ENCODE results near the gene MIPEP.

DNA sequence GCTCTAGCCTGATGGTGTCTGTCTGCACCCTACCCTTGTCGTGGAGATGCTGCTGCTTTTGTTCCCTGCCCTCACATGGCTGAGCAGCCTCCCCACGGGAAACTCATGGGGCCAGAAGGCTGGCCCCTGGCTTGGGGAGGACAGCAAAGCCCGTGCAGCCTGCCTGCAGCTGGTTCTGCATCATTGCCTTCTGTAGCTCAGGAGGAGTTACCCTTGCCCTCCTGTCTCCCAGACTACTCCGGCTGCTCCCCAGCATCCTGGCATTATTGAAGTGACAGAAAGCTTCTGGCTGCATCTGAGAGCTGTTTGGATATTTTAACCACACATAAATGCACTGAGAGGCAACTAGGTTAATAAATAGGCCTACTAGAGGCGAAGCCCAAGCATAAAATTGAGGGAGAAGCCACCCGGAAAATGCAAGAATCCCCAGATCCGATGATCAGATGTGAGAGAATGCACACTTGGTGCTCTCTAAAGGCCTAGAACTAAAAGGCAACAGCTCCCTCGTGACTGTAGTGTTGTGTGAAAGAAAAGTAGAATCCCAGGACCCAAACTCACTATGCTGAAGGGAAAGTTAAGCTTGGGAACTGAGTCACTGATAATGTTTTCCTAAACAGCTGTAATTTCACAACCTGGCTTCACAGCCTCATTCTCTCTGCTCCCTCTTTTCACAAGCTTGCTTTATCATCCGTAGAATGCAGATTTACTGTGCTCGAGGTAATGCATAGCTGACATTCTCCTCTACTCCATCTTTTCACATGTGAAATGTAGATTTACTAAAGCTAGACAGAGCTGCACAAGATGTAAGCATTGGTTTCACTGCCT lies 208.1 kb downstream of the MIPEP start:
- TF ChIP-seq ZNF121 (CRISPR knock-in tag; conservative IDR thresholded peaks at IDR 0.05) (no peak), BHLHE40 (IDR thresholded peaks at IDR 0.05; ENCODE audit: low read length) (no peak), ZNF3 (CRISPR knock-in tag; IDR thresholded peaks at IDR 0.05) (no peak), MXI1 (IDR thresholded peaks at IDR 0.05; ENCODE audit: low read depth, low read length) (no peak), CAMTA2 (CRISPR knock-in tag; conservative IDR thresholded peaks at IDR 0.05) (no peak), EP300 (IDR thresholded peaks at IDR 0.05; ENCODE audit: low read length) (no peak), NBN (IDR thresholded peaks at IDR 0.05; ENCODE audit: low read depth) (no peak)
- TF ChIP-seq, protein P1, sequence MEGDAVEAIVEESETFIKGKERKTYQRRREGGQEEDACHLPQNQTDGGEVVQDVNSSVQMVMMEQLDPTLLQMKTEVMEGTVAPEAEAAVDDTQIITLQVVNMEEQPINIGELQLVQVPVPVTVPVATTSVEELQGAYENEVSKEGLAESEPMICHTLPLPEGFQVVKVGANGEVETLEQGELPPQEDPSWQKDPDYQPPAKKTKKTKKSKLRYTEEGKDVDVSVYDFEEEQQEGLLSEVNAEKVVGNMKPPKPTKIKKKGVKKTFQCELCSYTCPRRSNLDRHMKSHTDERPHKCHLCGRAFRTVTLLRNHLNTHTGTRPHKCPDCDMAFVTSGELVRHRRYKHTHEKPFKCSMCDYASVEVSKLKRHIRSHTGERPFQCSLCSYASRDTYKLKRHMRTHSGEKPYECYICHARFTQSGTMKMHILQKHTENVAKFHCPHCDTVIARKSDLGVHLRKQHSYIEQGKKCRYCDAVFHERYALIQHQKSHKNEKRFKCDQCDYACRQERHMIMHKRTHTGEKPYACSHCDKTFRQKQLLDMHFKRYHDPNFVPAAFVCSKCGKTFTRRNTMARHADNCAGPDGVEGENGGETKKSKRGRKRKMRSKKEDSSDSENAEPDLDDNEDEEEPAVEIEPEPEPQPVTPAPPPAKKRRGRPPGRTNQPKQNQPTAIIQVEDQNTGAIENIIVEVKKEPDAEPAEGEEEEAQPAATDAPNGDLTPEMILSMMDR (IDR thresholded peaks at IDR 0.05 in 2 of 3, conservative IDR thresholded peaks at IDR 0.05 in 1 of 3; ENCODE audit: insufficient read depth in 2 of 3, low read depth in 1 of 3, low read length in 3 of 3) = no peak
- TF ChIP-seq, protein P2, sequence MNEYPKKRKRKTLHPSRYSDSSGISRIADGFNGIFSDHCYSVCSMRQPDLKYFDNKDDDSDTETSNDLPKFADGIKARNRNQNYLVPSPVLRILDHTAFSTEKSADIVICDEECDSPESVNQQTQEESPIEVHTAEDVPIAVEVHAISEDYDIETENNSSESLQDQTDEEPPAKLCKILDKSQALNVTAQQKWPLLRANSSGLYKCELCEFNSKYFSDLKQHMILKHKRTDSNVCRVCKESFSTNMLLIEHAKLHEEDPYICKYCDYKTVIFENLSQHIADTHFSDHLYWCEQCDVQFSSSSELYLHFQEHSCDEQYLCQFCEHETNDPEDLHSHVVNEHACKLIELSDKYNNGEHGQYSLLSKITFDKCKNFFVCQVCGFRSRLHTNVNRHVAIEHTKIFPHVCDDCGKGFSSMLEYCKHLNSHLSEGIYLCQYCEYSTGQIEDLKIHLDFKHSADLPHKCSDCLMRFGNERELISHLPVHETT (CRISPR knock-in tag; conservative IDR thresholded peaks at IDR 0.05 in 1 of 2, IDR thresholded peaks at IDR 0.05 in 1 of 2) = no peak
- TF ChIP-seq, protein P3, sequence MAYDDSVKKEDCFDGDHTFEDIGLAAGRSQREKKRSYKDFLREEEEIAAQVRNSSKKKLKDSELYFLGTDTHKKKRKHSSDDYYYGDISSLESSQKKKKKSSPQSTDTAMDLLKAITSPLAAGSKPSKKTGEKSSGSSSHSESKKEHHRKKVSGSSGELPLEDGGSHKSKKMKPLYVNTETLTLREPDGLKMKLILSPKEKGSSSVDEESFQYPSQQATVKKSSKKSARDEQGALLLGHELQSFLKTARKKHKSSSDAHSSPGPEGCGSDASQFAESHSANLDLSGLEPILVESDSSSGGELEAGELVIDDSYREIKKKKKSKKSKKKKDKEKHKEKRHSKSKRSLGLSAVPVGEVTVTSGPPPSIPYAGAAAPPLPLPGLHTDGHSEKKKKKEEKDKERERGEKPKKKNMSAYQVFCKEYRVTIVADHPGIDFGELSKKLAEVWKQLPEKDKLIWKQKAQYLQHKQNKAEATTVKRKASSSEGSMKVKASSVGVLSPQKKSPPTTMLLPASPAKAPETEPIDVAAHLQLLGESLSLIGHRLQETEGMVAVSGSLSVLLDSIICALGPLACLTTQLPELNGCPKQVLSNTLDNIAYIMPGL (CRISPR knock-in tag; IDR thresholded peaks at IDR 0.05) = no peak
- TF ChIP-seq, protein P4, sequence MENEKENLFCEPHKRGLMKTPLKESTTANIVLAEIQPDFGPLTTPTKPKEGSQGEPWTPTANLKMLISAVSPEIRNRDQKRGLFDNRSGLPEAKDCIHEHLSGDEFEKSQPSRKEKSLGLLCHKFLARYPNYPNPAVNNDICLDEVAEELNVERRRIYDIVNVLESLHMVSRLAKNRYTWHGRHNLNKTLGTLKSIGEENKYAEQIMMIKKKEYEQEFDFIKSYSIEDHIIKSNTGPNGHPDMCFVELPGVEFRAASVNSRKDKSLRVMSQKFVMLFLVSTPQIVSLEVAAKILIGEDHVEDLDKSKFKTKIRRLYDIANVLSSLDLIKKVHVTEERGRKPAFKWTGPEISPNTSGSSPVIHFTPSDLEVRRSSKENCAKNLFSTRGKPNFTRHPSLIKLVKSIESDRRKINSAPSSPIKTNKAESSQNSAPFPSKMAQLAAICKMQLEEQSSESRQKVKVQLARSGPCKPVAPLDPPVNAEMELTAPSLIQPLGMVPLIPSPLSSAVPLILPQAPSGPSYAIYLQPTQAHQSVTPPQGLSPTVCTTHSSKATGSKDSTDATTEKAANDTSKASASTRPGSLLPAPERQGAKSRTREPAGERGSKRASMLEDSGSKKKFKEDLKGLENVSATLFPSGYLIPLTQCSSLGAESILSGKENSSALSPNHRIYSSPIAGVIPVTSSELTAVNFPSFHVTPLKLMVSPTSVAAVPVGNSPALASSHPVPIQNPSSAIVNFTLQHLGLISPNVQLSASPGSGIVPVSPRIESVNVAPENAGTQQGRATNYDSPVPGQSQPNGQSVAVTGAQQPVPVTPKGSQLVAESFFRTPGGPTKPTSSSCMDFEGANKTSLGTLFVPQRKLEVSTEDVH (IDR thresholded peaks at IDR 0.05; ENCODE audit: low read depth, partially characterized antibody) = no peak

All from K562 (cell line).